ENCODE measurements around the gene PLXNA3. TPM values are rescaled to one million over a fixed set of nuclear protein-coding genes. Genes with fewer than 3 reads are reported as not detected.
A peak's percentile ranks its signal among the peaks of the same experiment; 100 is the strongest.

PLXNA3 gene
- polyA plus RNA-seq, 1 donor, result 41.3 TPM

DNA sequence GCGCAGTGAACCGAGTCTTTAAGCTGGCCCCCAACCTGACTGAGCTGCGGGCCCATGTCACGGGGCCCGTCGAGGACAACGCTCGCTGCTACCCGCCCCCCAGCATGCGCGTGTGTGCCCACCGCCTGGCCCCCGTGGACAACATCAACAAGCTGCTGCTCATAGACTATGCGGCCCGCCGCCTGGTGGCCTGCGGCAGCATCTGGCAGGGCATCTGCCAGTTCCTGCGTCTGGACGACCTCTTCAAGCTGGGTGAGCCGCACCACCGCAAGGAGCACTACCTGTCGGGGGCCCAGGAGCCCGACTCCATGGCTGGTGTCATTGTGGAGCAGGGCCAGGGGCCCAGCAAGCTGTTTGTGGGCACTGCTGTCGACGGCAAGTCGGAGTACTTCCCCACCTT is 2.2 kb downstream of the PLXNA3 start:
- DNase-seq, result no peak

DNA sequence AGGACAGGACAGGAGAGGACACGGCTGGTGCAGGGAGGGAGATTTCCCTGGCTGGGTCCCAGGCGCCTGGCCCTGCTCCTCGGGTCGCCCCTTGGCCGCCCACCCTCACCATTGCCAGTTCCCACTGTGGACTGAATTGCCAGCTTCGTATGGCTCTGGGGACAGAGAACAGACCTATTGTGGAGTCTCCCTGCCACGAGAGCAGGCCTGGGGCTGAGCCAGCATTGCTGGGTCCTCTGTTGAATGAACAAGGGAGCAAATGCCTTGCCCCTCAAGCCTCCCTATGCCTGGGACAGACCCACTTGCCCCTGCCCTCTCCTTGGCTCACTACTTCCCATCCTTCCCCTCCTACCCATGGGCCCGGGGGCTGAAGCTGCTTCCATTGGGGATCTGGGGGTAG is 4.3 kb downstream of the PLXNA3 start:
- DNase-seq, result no peak

DNA sequence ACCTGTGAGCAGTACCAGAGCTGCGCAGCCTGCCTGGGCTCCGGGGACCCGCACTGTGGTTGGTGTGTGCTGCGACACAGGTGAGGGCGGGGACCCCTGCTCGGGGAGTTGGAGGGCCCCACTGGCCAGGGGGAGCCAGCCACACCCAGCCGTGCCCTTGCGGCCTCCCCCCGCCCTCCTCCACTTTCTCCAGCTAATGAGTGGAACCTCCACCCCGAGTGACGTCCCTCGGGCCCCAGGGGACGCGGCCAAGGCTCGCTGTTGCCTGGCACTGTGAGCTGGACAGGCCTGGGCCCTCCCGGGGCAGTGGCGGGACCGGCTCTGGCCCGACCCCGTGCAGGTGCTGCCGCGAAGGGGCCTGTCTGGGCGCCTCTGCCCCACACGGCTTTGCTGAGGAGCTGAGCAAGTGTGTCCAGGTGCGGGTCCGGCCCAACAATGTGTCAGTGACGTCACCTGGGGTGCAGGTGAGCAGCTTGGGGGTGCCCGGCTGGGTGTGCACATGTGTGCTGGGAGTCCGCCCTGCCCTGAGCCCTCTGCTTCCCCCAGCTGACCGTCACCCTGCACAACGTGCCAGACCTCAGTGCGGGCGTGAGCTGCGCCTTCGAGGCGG is 5.6 kb downstream of the PLXNA3 start:
- no peak for DNase-seq

DNA sequence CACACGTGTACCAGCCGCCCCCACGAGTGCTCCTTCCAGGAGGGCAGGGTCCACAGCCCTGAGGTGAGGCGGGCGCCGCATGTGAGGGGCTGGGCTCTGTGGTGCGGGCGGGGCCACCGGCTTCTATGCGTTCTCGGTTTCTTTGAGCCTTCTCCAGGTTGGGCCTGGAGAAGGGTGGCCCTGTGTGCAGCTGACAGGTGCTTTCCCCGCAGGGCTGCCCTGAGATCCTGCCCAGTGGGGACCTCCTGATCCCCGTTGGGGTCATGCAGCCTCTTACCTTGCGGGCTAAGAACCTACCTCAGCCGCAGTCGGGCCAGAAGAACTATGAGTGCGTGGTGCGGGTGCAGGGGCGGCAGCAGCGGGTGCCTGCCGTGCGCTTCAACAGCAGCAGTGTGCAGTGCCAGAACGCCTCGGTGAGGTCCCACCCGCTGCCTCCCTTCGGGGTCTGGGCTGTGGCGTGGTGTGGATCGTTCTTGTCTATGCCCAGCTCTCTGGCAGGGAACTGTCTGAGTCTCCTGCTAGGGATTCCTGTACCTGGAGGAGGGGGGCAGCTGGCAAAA is 6.8 kb downstream of the PLXNA3 start:
- no peak for DNase-seq

DNA sequence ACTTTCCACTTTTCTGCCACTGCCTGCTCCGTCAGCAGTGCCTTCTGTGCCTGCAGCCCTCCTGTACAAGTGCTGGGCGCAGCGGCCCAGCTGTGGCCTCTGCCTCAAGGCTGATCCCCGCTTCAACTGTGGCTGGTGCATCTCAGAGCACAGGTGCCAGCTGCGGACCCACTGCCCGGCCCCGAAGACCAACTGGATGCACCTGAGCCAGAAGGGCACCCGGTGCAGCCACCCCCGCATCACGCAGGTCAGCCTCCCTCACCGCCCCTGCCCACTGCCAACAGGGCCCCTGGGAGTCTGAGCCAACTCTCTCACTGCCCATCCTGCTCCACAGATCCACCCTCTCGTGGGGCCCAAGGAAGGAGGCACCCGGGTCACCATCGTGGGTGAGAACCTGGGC is 7.5 kb downstream of the PLXNA3 start:
- no peak for DNase-seq

DNA sequence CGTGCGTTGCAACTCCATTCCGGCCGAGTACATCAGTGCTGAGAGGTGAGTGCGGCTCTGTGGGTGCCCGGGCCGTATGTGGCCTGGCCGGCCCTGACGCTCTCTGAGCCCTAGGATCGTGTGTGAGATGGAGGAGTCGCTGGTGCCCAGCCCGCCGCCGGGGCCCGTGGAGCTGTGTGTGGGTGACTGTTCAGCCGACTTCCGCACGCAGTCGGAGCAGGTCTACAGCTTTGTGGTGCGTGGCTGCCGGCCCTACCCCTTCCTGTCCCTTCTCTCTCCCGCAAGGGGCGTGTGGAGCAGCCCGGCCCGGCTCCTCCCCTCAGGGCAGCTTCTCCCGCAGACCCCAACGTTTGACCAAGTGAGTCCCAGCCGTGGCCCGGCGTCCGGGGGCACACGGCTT is 8.0 kb downstream of the PLXNA3 start:
- DNase-seq, result no peak

DNA sequence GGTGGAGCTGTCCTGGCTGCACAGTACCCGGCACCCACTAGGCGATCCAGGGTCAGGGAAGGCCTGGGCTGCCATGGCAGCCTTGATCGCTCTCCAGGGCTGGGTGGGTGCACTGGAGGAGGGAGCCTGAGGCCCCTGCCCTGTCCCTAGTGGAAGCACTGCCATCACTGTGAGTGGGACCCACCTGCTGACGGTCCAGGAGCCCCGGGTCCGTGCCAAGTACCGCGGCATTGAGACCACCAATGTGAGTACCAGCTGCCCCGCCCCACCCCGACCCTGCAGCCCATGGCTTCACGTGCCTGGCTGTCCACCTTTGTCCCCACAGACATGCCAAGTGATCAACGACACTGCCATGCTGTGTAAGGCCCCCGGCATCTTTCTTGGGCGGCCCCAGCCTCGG is 8.8 kb downstream of the PLXNA3 start:
- no peak for DNase-seq

DNA sequence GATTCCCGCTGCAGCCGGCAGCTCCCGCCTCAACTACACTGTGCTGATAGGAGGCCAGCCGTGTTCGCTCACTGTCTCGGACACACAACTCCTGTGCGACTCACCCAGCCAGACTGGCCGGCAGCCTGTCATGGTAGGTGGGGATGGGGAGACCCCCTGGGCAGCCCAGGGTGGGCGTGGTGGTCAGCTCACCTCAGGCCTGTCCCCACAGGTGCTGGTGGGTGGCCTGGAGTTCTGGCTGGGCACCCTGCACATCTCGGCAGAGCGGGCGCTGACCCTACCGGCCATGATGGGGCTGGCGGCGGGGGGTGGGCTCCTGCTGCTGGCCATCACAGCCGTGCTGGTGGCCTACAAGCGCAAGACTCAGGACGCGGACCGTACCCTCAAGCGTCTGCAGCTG is 9.5 kb downstream of the PLXNA3 start:
- DNase-seq, result no peak

DNA sequence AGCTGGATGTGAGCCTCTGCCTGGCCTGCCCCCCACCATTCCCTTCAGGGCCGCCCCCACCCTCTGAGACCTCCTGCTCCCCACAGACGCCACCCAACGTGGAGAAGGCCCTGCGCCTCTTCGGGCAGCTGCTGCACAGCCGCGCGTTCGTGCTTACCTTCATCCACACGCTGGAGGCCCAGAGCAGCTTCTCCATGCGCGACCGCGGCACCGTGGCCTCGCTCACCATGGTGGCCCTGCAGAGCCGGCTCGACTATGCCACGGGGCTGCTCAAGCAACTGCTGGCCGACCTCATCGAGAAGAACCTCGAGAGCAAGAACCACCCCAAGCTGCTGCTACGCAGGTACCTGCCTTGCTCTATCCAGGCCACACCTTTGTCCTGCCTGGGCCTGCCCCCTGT is 10.1 kb downstream of the PLXNA3 start:
- DNase-seq, result no peak

DNA sequence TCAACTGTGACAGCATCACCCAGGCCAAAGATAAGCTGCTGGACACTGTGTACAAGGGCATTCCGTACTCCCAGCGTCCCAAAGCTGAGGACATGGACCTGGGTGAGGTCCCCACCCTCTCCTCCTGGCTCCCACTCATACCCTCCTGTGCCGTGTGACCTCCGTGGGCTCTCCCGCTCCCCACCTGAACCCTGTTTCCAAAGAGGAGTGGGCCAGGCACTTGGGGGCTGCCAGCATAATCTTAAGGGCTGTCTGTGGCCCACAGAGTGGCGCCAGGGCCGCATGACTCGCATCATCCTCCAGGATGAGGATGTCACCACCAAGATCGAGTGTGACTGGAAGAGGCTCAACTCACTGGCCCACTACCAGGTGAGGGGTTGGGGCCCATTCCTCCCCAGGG is 11.0 kb downstream of the PLXNA3 start:
- DNase-seq, result no peak

DNA sequence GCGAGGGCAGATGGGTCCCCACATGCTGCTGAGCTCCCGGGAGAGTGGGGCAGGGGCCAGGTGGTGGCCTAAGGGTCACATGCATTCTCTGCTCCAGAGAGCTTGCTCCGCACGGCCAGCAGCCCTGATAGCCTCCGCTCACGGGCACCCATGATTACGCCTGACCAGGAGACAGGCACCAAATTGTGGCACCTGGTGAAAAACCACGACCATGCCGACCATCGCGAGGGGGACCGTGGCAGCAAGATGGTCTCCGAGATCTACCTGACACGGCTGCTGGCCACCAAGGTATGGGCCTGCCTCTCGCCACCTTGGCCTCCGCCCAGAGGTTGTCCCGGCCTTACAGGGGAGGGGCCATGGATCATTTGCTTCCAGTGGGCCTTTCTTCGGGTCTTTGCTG is 11.8 kb downstream of the PLXNA3 start:
- no peak for DNase-seq

DNA sequence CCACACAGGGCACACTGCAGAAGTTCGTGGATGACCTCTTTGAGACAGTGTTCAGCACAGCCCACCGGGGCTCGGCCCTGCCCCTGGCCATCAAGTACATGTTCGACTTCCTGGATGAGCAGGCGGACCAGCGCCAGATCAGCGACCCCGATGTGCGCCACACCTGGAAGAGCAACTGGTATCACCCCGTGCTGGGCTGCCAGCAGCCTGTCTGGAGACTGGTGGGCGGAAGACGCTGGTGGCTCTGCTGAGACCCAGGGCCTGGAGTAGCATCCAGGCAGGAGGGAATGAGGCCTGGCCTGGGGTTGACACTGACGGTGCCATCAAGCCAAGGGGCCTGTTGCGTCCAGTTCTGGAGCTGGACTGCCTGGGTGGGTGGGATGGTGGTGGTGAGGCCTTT is 12.4 kb downstream of the PLXNA3 start:
- DNase-seq, result no peak

DNA sequence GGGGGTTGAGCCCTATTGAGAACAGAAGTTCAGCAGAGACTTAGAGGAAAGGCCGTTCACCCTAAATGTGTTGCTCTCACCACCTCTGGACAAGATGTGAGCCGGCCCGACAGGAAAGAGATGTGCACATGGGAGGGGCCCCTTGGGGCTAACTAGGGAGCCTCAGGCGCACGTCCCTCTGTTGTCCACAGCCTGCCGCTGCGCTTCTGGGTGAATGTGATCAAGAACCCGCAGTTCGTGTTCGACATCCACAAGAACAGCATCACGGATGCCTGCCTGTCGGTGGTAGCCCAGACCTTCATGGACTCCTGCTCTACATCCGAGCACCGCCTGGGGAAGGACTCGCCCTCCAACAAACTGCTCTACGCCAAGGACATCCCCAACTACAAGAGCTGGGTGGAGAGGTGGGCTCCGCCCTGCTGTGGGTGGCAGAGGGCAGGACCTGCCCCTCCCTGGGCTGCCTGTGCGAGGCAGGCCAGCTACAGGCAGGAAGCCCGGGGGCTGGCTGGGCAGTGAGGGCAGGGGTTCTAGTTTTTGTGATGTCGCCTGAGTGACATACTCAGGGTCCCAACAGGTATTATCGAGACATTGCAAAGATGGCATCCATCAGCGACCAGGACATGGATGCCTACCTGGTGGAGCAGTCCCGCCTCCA is 13.0 kb downstream of the PLXNA3 start:
- DNase-seq, result no peak

DNA sequence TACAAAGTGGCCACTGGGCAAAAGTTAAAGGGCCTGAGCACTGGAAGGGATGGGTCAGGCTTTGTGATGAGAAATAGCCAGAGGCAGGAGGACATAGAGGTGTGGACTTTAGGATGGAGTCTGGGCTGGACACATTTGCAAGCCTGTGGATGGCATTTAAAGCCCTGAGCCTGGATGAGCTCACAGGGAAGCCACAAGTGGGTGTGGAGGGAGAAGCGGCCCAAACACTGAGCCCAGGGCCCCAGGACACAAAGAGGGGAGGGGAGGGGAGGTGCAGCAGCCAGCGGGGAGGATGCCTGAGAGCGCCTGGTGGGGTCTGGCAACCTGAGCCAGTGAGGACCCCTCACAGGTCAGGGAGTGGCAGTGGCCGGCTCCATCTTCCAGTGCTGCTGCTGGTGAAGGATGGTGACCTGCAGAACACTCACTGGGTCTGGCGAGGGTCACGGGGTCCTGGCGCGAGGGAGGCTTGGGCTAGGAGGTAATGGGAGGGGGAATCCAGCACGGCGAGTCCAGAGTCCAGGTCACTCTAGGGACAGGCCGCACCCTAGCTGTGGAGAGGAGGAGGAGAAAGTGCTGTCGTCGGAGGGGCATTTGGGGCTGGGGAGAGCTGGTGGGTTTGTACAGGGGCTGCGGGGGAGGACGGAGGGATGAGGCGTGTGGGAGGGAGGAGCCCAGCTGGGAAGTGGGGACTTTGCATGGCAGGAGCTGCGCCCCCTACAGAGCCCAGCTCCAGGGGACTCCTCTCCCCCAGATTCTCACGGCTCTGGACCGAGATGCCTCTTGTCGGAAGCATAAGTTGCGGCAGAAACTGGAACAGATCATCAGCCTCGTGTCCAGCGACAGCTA is 14.0 kb downstream of the PLXNA3 start:
- DNase-seq, result no peak

DNA sequence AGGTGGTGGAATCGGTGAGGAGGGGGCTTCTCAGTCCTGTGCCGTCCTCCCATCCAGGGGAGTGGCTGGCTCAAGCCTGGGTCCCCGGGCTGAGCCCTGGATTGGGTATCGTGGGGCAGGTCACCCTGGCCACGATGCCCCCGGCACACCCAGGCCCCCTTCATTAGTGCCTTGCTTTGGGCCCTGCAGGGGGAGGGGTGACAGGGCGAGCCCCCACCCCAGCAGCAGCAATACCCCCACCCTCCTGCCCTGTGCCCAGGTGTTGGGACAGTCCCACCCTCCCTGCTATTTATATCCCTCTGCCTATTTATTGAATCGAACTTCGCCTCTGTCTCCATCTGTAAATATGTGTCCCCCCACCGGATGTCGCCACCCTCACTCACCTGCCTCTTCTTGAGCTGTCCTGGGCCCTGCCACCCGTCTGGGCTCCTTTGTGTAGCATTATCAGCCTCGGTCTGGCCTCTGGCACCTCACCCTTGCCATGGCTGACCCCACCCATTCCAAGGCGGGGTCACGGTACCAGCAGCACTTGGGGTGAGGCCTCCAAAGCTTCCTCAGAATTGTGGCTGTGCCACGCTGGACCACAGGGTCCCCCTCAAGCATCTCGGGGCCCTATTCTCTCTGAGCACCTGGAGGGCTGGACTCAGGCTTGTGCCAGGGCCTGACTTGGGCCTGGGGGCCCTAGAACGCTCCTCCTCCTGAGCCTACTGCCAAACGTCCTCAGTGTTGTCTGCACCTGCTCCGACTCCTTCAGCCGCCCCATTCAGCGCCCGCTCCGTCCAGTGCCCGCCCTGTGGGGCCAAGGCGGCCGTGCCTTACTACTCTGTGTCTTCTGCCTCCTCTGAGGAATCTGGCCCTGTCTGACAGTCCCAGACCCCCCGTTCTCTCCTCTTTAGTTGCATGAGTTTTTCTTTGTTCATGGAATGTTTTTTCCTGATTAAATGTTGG is 14.9 kb downstream of the PLXNA3 start:
- no peak for DNase-seq

DNA sequence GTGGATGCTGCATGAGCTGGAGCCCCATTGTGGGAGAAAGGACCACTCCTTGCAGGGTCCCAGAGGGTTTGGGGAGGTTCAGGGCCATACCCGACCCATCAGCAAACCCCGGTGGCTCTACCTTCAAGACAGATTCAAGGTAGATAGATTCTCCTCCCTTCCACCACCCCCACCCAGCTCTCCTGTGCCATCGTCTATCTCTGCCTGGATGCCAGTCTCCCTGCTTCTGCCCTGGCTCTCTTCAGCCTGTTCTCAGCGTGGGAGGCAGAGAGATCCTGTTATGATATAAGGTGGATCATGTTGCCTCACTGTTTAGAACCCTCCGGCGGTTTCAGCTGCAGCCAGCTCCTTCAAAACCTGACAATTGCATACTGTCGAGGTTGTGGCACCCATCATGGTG is 15.6 kb downstream of the PLXNA3 start:
- DNase-seq, result no peak

DNA sequence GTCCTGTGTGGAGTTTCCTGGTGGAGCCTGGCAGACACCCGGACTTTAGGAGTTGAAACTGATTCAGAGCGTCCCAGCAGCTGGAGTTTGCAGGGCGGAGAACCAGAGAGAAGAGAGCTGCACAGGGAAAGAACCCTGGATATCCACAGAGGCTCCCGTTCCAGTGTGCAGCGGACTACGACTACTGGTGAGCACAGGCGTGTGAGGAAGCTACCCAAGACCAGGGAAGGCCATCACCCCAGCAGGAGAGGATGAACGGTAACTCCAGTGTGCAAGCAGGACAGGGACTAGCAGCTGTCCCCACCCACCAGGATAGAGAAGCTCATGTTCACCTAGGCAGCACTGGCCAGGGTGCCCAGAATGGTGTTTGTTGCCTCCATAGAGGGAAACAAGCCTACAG is 18.7 kb downstream of the PLXNA3 start:
- no peak for DNase-seq

DNA sequence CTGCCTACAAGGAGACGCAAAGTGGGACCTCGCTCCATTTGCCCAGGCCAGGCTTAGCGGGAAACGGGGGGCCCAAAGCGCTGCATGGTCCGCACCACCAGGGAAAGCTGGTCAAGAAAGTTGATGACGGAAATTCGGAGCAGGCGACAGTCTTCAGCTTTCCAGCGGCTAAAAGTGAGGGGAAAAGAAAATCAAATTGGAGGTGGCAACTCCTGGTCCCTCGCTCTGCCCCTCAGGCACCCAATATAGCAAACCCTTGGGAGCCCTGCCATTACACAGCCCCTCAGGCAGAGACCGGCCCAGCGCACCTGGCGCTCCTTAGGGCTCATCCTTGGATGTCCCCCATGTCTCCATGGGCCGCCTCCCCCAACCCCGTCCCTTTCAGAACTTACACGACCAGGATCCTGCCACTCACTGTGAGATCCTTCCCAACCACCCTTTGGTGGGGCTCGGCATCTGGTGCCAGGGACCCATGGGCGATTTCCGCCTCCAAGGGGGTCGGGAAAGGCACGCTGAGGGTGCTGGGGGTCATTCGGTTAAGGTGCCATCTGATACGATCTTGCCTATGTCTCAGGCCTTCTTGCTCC is 19.9 kb downstream of the PLXNA3 start:
- DNase-seq, result no peak

DNA sequence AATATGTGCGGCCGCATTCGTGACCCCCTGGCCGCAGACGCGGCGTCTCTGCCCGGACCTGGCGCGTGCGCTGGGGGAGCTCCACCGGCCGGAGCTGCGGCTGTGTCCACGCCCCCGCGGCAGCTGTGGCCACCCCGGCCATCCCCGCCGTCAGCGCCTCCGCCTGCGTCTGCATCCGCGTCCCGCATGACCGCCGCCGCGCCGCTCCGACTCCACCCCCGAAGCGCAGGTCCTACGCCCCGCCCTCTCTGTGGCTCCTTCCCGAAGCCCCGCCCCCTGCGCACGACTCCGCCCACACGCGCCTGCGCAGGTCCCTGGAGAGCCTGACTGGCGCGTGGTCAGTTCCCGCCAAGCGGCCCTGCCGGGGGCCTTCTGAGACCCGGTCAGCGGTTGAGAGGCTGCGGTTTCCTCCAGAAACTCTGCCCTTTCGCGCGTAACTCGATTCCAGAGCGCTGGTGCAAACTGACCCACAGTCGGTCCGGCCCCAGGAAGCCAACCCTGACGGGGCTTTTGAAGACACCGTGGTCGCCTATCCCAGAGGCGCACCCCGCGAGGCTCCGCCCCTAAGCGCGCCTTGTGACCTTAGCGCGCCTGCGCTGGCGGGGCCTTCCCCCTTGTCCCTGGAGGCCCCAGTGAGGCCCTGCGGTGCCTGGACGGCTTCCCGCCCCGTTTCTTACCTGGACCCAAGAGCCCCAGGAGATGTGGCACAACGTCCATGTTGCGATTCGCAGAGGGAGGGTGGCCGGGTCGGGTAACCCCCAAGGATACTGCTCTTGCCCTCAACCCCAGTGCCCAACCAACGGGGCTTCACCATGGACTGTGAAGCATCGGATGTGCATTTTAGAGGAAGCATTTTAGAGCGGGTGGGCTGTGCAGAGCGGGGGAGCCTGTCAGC is 20.9 kb downstream of the PLXNA3 start, which contains the start of gene LAGE3:
Gene LAGE3, minus strand, starts transcription at position 554 of the 895 bp plus-strand sequence. Its CDS starts 366 bp downstream, at position 188.
- DNase-seq, result peak; percentile 89

DNA sequence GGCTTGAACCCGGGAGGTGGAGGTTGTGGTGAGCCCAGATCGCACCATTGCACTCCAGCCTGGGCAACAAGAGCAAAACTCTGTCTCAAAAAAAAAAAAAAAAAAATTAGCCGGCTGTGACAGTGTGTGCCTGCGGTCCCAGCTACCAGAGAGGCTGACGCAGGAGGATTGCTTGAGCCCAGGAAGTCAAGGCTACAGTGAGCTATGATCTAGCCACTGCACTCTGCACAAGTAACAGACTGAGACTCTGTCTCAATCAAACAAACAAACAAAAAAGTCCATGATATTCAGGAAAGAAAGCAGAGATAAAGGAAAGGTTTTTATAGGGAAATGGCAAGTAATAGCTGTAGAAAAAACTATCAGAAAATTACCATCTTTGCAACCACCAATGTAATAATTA is 23.1 kb downstream of the PLXNA3 start:
- DNase-seq, result no peak
